Choroid plexus epithelial cell (primary cell): ENCODE results near the gene LPCAT1.
A peak's percentile ranks its signal among the peaks of the same experiment; 100 is the strongest.
"Not testable (repeated sequence)": the region's sequence is repeated elsewhere in the genome, so short reads cannot be mapped to it uniquely, and the experiment has no call there.

Experiments
- DNase-seq: peaks from one replicate; pipeline ENCODE4 v3.0.0-alpha.2; 2010; ENCODE audit warnings: low read depth
- H3K4me3 ChIP-seq: 2 replicates; pipeline ENCODE4 v1.5.1; 2011; ENCODE audit warnings: low read depth, mild to moderate bottlenecking, control low read depth, low read length, moderate library complexity
- CTCF ChIP-seq: conservative IDR thresholded peaks from 2 replicates; pipeline ENCODE4 v1.5.1; 2011; ENCODE audit warnings: low read depth, mild to moderate bottlenecking, control low read depth, inconsistent platforms, low read length, moderate library complexity

LPCAT1 gene

GRCh38 chr5:1478271-1479035 is 45.3 kb downstream of the LPCAT1 start:
- DNase-seq: no peak
- no peak overlapping the region for H3K4me3 ChIP-seq

GRCh38 chr5:1477341-1477740 is 46.4 kb downstream of the LPCAT1 start:
- H3K4me3 ChIP-seq: no peak overlapping the region
- no peak for TF ChIP-seq CTCF
- no peak for DNase-seq

More at GRCh38 chr5:1478271-1479035, 45.3 kb downstream of the LPCAT1 start:
- TF ChIP-seq CTCF: peak; percentile 10

DNA sequence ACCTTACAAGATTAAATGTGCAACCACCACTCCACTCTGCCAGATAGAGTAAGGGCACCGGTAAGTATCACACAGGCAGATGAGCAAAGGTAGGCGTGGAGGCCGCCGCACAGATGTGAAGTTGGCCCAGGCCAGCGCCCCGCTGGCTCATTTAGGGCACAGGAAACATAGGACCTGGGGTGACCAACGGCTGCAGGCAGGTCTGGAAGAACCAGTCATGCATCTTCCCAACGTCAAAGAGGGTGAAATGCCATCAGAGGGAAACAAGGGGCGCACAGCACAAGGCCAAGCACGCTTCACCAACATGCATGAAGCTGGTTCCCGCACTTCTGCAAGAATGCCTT is 46.8 kb downstream of the LPCAT1 start:
- no peak for TF ChIP-seq CTCF
- DNase-seq: no peak
- H3K4me3 ChIP-seq: no peak overlapping the region

- no peak overlapping the region for H3K4me3 ChIP-seq
- TF ChIP-seq CTCF: no peak
- no peak for DNase-seq
These were observed 47.4 kb downstream of the LPCAT1 start for GRCh38 chr5:1476181-1476966.

- H3K4me3 ChIP-seq: not testable (repeated sequence)
These were observed 48.2 kb downstream of the LPCAT1 start for GRCh38 chr5:1475544-1475900.

GRCh38 chr5:1474866-1475543 is 48.8 kb downstream of the LPCAT1 start:
- no peak for TF ChIP-seq CTCF
- no peak overlapping the region for H3K4me3 ChIP-seq
- DNase-seq: no peak

More at GRCh38 chr5:1475544-1475900, 48.2 kb downstream of the LPCAT1 start:
- DNase-seq: not testable (repeated sequence)

GRCh38 chr5:1474183-1474839 is 49.4 kb downstream of the LPCAT1 start:
- no peak for TF ChIP-seq CTCF
- H3K4me3 ChIP-seq: no peak overlapping the region

More at GRCh38 chr5:1474183-1474839, 49.4 kb downstream of the LPCAT1 start:
- DNase-seq: no peak
